ENCODE results near the gene NAT9. TPM values are rescaled to one million over a fixed set of nuclear protein-coding genes. Genes with fewer than 3 reads are reported as not detected.

The NAT9 gene
- total RNA-seq, 2 donors from 2014 or later, result 28.4 to 52.6 TPM

- no peaks in the 10 kb centered on the region for H3K9me3 ChIP-seq
- no peaks in the 10 kb centered on the region for H3K27me3 ChIP-seq
- intact Hi-C loops (cut with DNase I), result no loop called here
- H3K4me3 ChIP-seq, result no peak overlapping the region
- no peak for DNase-seq
- H3K36me3 ChIP-seq, result peaks cover 4% of the 10 kb centered on the region
- TF ChIP-seq CTCF (IDR thresholded peaks at IDR 0.05), result no peak
- no peak overlapping the region for H3K27ac ChIP-seq
- no peak overlapping the region for H3K9ac ChIP-seq (ENCODE audit: low read depth in 2 of 2, low read length in 2 of 2)
- peaks cover 5% of the 10 kb centered on the region for H3K4me1 ChIP-seq
Observed at GRCh38 chr17:74769266-74769855, 6.8 kb downstream of the NAT9 start.

- Histone ChIP-seq H3K27ac (no peak overlapping the region), H3K4me3 (no peak overlapping the region), H3K27me3 (no peaks in the 10 kb centered on the region), H3K9ac (ENCODE audit: low read depth in 2 of 2, low read length in 2 of 2) (no peak overlapping the region), H3K9me3 (no peaks in the 10 kb centered on the region), H3K4me1 (peaks cover 8% of the 10 kb centered on the region), H3K36me3 (peaks cover 4% of the 10 kb centered on the region)
- intact Hi-C loops (cut with DNase I), result no loop called here
- DNase-seq, result no peak
- no peak for TF ChIP-seq CTCF (IDR thresholded peaks at IDR 0.05)
Observed at GRCh38 chr17:74768763-74769114, 7.4 kb downstream of the NAT9 start.

- Histone ChIP-seq H3K9ac (ENCODE audit: low read depth in 2 of 2, low read length in 2 of 2) (no peak overlapping the region), H3K9me3 (no peaks in the 10 kb centered on the region), H3K36me3 (peaks cover 4% of the 10 kb centered on the region), H3K4me1 (peaks cover 13% of the 10 kb centered on the region), H3K27me3 (no peaks in the 10 kb centered on the region), H3K4me3 (no peak overlapping the region), H3K27ac (no peak overlapping the region)
- intact Hi-C loops (cut with DNase I), result no loop called here
- no peak for DNase-seq
- no peak for TF ChIP-seq CTCF (IDR thresholded peaks at IDR 0.05)
Observed at GRCh38 chr17:74768069-74768762, 7.9 kb downstream of the NAT9 start.

- Histone ChIP-seq H3K27me3 (no peaks in the 10 kb centered on the region), H3K4me1 (peaks cover 15% of the 10 kb centered on the region), H3K9ac (ENCODE audit: low read depth in 2 of 2, low read length in 2 of 2) (no peak overlapping the region), H3K36me3 (peaks cover 4% of the 10 kb centered on the region), H3K27ac (no peak overlapping the region), H3K4me3 (no peak overlapping the region), H3K9me3 (no peaks in the 10 kb centered on the region)
- intact Hi-C loops (cut with DNase I), result no loop called here
- no peak for DNase-seq
- TF ChIP-seq CTCF (IDR thresholded peaks at IDR 0.05), result no peak
Observed at GRCh38 chr17:74767111-74767516, 9.0 kb downstream of the NAT9 start.

- H3K27me3 ChIP-seq, result no peaks in the 10 kb centered on the region
- H3K36me3 ChIP-seq, result peaks cover 4% of the 10 kb centered on the region
- intact Hi-C loops (cut with DNase I), result no loop called here
- no peak overlapping the region for H3K27ac ChIP-seq
- no peak for DNase-seq
- no peaks in the 10 kb centered on the region for H3K9me3 ChIP-seq
- no peak overlapping the region for H3K9ac ChIP-seq (ENCODE audit: low read depth in 2 of 2, low read length in 2 of 2)
- H3K4me1 ChIP-seq, result peaks cover 15% of the 10 kb centered on the region
- no peak for TF ChIP-seq CTCF (IDR thresholded peaks at IDR 0.05)
- no peak overlapping the region for H3K4me3 ChIP-seq
Observed at GRCh38 chr17:74766413-74766812, 9.7 kb downstream of the NAT9 start.
